ENCODE measurements around the gene GATD1. TPM values are rescaled to one million over a fixed set of nuclear protein-coding genes. Genes with fewer than 3 reads are reported as not detected.

GATD1 gene
- total and polyA plus RNA-seq, 10 of the 15 experiments (the other 5 are each of a cell fraction or from before 2014, with no cell fraction given): 1.2 to 92.6 (median 22.3) TPM

DNA sequence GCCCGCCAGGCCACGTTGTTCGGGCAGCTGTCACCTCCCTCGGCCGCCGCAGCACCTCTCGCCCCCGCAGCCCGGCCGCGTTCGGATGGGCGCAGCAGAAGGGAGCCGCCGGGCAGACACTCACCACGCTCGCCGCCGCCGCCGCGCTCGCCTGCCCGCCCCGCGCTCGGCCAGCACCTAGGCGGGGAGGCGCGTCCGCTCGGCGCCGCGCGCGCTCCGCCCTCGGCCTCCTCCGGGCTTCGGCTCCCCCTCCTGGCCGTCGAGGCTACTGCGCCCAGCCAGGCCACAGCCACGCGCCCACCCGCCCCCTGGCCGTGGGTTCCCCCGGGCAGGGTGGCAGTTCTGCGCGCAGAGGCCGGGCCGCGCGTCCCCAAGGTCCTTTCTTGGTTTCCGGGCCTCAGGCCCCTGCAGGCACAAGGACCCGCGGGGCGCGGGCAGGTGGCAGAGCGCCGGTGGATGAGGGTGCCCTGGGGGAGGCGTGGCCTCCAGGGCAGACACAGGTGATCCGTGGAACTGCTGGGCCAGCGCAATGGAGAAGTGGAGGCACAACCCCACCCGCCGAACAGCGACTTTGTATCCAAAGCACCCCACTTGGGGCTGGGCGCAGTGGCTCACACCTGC is 20.9 kb upstream of the GATD1 start, which contains the start of gene SLC25A22 (continued):
- TF ChIP-seq, protein P1, sequence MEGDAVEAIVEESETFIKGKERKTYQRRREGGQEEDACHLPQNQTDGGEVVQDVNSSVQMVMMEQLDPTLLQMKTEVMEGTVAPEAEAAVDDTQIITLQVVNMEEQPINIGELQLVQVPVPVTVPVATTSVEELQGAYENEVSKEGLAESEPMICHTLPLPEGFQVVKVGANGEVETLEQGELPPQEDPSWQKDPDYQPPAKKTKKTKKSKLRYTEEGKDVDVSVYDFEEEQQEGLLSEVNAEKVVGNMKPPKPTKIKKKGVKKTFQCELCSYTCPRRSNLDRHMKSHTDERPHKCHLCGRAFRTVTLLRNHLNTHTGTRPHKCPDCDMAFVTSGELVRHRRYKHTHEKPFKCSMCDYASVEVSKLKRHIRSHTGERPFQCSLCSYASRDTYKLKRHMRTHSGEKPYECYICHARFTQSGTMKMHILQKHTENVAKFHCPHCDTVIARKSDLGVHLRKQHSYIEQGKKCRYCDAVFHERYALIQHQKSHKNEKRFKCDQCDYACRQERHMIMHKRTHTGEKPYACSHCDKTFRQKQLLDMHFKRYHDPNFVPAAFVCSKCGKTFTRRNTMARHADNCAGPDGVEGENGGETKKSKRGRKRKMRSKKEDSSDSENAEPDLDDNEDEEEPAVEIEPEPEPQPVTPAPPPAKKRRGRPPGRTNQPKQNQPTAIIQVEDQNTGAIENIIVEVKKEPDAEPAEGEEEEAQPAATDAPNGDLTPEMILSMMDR (IDR thresholded peaks at IDR 0.05 in 2 of 3, conservative IDR thresholded peaks at IDR 0.05 in 1 of 3; ENCODE audit: control insufficient read depth in 2 of 3, extremely low read depth in 1 of 3, insufficient read depth in 1 of 3, low read depth in 3 of 3, low read length in 3 of 3): peak; percentile 63 to 86 (median 67); a peak in 4 of 6 replicates
- TF ChIP-seq NKRF (conservative IDR thresholded peaks at IDR 0.05): peak; percentile 62
- peak; percentile 39; the same call in 1 of the 2 replicates for TF ChIP-seq DPF2 (IDR thresholded peaks at IDR 0.05)
- TF ChIP-seq SMARCA5 (IDR thresholded peaks at IDR 0.05): peak; percentile 93
- TF ChIP-seq SMAD1 (IDR thresholded peaks at IDR 0.05; ENCODE audit: low read depth, partially characterized antibody): no peak

All from GM12878 (cell line).